T-helper 2 cell treated with Interferon-gamma antibody and Interleukin-4, amounts not matched to agents 5 μg/mL and 100 μg/mL, for 36 hours (primary cell): ENCODE data around the gene MICB.

ENCODE experiments used
- DNase-seq: peaks from one replicate; pipeline ENCODE4 v3.0.0; 2021; ENCODE audit warnings: low spot score
- H3K27ac Mint-ChIP-seq: one replicate; pipeline ENCODE4 v1.8.0; 2021; ENCODE audit warnings: mild to moderate bottlenecking, mixed read lengths
- H3K27me3 Mint-ChIP-seq: one replicate; pipeline ENCODE4 v1.8.0; 2021; ENCODE audit warnings: low read depth, mixed read lengths
- H3K36me3 Mint-ChIP-seq: one replicate; pipeline ENCODE4 v1.8.0; 2021; ENCODE audit warnings: low read depth, mixed read lengths
- H3K4me1 Mint-ChIP-seq: one replicate; pipeline ENCODE4 v1.8.0; 2021; ENCODE audit warnings: low read depth, mixed read lengths
- H3K4me3 Mint-ChIP-seq: one replicate; pipeline ENCODE4 v1.8.0; 2022; ENCODE audit warnings: mild to moderate bottlenecking, moderate library complexity, mixed read lengths
- H3K9me3 Mint-ChIP-seq: one replicate; pipeline ENCODE4 v1.8.0; 2021; ENCODE audit warnings: mixed read lengths

MICB gene

GRCh38 chr6:31467151-31467550 is 30.8 kb upstream of the MICB start:
- H3K4me1 Mint-ChIP-seq: peaks cover 62% of the 10 kb centered on the region
- H3K4me3 Mint-ChIP-seq: peak overlapping the region; percentile 50
- no peaks in the 10 kb centered on the region for H3K9me3 Mint-ChIP-seq
- DNase-seq: no peak
- H3K36me3 Mint-ChIP-seq: peaks cover 56% of the 10 kb centered on the region
- peak overlapping the region; percentile 9 for H3K27ac Mint-ChIP-seq
- H3K27me3 Mint-ChIP-seq: no peaks in the 10 kb centered on the region

- Mint-ChIP-seq H3K27me3 (no peaks in the 10 kb centered on the region), H3K9me3 (no peaks in the 10 kb centered on the region), H3K4me1 (peaks cover 55% of the 10 kb centered on the region), H3K36me3 (peaks cover 53% of the 10 kb centered on the region), H3K4me3 (no peak overlapping the region), H3K27ac (no peak overlapping the region)
- DNase-seq: no peak
Measured at GRCh38 chr6:31468311-31468710, 29.6 kb upstream of the MICB start.

- Mint-ChIP-seq H3K4me3 (no peak overlapping the region), H3K27ac (no peak overlapping the region), H3K36me3 (peaks cover 35% of the 10 kb centered on the region), H3K9me3 (no peaks in the 10 kb centered on the region), H3K27me3 (no peaks in the 10 kb centered on the region), H3K4me1 (peaks cover 40% of the 10 kb centered on the region)
- DNase-seq: no peak
Measured at GRCh38 chr6:31470801-31471200, 27.1 kb upstream of the MICB start.

- H3K36me3 Mint-ChIP-seq: peaks cover 30% of the 10 kb centered on the region
- peaks cover 33% of the 10 kb centered on the region for H3K4me1 Mint-ChIP-seq
- H3K9me3 Mint-ChIP-seq: no peaks in the 10 kb centered on the region
- no peak overlapping the region for H3K27ac Mint-ChIP-seq
- no peak for DNase-seq
- no peak overlapping the region for H3K4me3 Mint-ChIP-seq
- no peaks in the 10 kb centered on the region for H3K27me3 Mint-ChIP-seq
Measured at GRCh38 chr6:31471711-31472110, 26.2 kb upstream of the MICB start.

GRCh38 chr6:31472259-31472658 is 25.7 kb upstream of the MICB start:
- H3K27me3 Mint-ChIP-seq: no peaks in the 10 kb centered on the region
- peaks cover 28% of the 10 kb centered on the region for H3K4me1 Mint-ChIP-seq
- no peak overlapping the region for H3K4me3 Mint-ChIP-seq
- DNase-seq: no peak
- no peak overlapping the region for H3K27ac Mint-ChIP-seq
- peaks cover 25% of the 10 kb centered on the region for H3K36me3 Mint-ChIP-seq
- no peaks in the 10 kb centered on the region for H3K9me3 Mint-ChIP-seq

GRCh38 chr6:31473244-31473643 is 24.7 kb upstream of the MICB start:
- Mint-ChIP-seq H3K4me3 (no peak overlapping the region), H3K27ac (no peak overlapping the region), H3K36me3 (peaks cover 16% of the 10 kb centered on the region), H3K4me1 (peaks cover 20% of the 10 kb centered on the region), H3K27me3 (no peaks in the 10 kb centered on the region), H3K9me3 (no peaks in the 10 kb centered on the region)
- no peak for DNase-seq

- Mint-ChIP-seq H3K27me3 (no peaks in the 10 kb centered on the region), H3K36me3 (peaks cover 12% of the 10 kb centered on the region), H3K9me3 (no peaks in the 10 kb centered on the region), H3K27ac (peak overlapping the region; percentile 6), H3K4me3 (no peak overlapping the region), H3K4me1 (peaks cover 19% of the 10 kb centered on the region)
- no peak for DNase-seq
Measured at GRCh38 chr6:31473780-31474761, 23.9 kb upstream of the MICB start.

- Mint-ChIP-seq H3K4me3 (no peak overlapping the region), H3K27me3 (no peaks in the 10 kb centered on the region), H3K36me3 (peaks cover 12% of the 10 kb centered on the region), H3K27ac (no peak overlapping the region), H3K9me3 (no peaks in the 10 kb centered on the region), H3K4me1 (peaks cover 13% of the 10 kb centered on the region)
- no peak for DNase-seq
Measured at GRCh38 chr6:31474871-31475286, 23.1 kb upstream of the MICB start.

GRCh38 chr6:31476515-31477139 is 21.3 kb upstream of the MICB start:
- Mint-ChIP-seq H3K9me3 (no peaks in the 10 kb centered on the region), H3K4me1 (peaks cover 3% of the 10 kb centered on the region), H3K36me3 (peaks cover 5% of the 10 kb centered on the region), H3K27me3 (no peaks in the 10 kb centered on the region), H3K4me3 (no peak overlapping the region), H3K27ac (no peak overlapping the region)
- DNase-seq: no peak

- H3K4me1 Mint-ChIP-seq: peaks cover 1% of the 10 kb centered on the region
- no peak overlapping the region for H3K4me3 Mint-ChIP-seq
- no peak for DNase-seq
- H3K9me3 Mint-ChIP-seq: no peaks in the 10 kb centered on the region
- H3K36me3 Mint-ChIP-seq: peaks cover 3% of the 10 kb centered on the region
- H3K27me3 Mint-ChIP-seq: no peaks in the 10 kb centered on the region
- H3K27ac Mint-ChIP-seq: no peak overlapping the region
Measured at GRCh38 chr6:31477521-31477920, 20.4 kb upstream of the MICB start.

- DNase-seq: no peak
- no peak overlapping the region for H3K4me3 Mint-ChIP-seq
- peaks cover 1% of the 10 kb centered on the region for H3K4me1 Mint-ChIP-seq
- no peaks in the 10 kb centered on the region for H3K27me3 Mint-ChIP-seq
- H3K9me3 Mint-ChIP-seq: no peaks in the 10 kb centered on the region
- no peak overlapping the region for H3K27ac Mint-ChIP-seq
- H3K36me3 Mint-ChIP-seq: peaks cover 3% of the 10 kb centered on the region
Measured at GRCh38 chr6:31478186-31478950, 19.6 kb upstream of the MICB start.

- Mint-ChIP-seq H3K27ac (no peak overlapping the region), H3K4me3 (no peak overlapping the region), H3K27me3 (no peaks in the 10 kb centered on the region), H3K36me3 (peaks cover under 1% of the 10 kb centered on the region), H3K4me1 (no peaks in the 10 kb centered on the region), H3K9me3 (no peaks in the 10 kb centered on the region)
- no peak for DNase-seq
Measured at GRCh38 chr6:31479151-31479932, 18.6 kb upstream of the MICB start.

GRCh38 chr6:31479933-31480535 is 17.9 kb upstream of the MICB start:
- Mint-ChIP-seq H3K36me3 (no peaks in the 10 kb centered on the region), H3K27me3 (no peaks in the 10 kb centered on the region), H3K9me3 (no peaks in the 10 kb centered on the region), H3K27ac (no peak overlapping the region), H3K4me1 (no peaks in the 10 kb centered on the region), H3K4me3 (no peak overlapping the region)
- DNase-seq: no peak
